Loucy (cell line): Measurements from ENCODE around the gene BABAM2.

Experiments
- CTCF ChIP-seq: fragments of 200-600 bp; sonication (generic); conservative IDR thresholded peaks from 2 replicates; pipeline ENCODE4 v1.5.1; 2014; ENCODE audit warnings: mild to moderate bottlenecking, antibody characterized with exemption, low read length
- EZH2phosphoT487 ChIP-seq: fragments of 200-600 bp; IDR thresholded peaks from 2 replicates; pipeline ENCODE4 v1.6.1; 2018; ENCODE audit warnings: antibody characterized with exemption, mild to moderate bottlenecking, moderate library complexity, borderline replicate concordance

GRCh38 chr2:28153851-28154250 is 263.3 kb downstream of the BABAM2 start:
- TF ChIP-seq CTCF (no peak), EZH2phosphoT487 (no peak)
